BJ (cell line): Measurements from ENCODE around the gene ATP5F1D. TPM values are rescaled to one million over a fixed set of nuclear protein-coding genes. Genes with fewer than 3 reads are reported as not detected.

Source experiments
- CTCF ChIA-PET: fragments of 350-600 bp; formaldehyde crosslinking; extraction: SDS; loops from one replicate; lab custom pipeline; 2021; ENCODE audit warnings: antibody characterized with exemption, inconsistent platforms; lab: Yijun Ruan, JAX
- POLR2A ChIA-PET: fragments of 300-600 bp; sonication (Branson Sonifier 250); formaldehyde crosslinking; extraction: SDS; loops from one replicate; lab custom pipeline; 2021; ENCODE audit warnings: antibody characterized with exemption; lab: Charles Lee
- DNase-seq: peaks from one replicate; pipeline ENCODE4 v3.0.0-alpha.2; 2011; ENCODE audit warnings: low read depth
- H3K27me3 ChIP-seq: 2 replicates; pipeline ENCODE4 v1.6.0; 2011; ENCODE audit warnings: low read length; ENCODE audit not compliant: control insufficient read depth, insufficient read depth
- H3K36me3 ChIP-seq: 2 replicates; pipeline ENCODE4 v1.5.1; 2011; ENCODE audit warnings: low read length; ENCODE audit not compliant: control insufficient read depth, insufficient read depth
- H3K4me3 ChIP-seq: 2 replicates; pipeline ENCODE4 v1.5.1; 2011; ENCODE audit warnings: low read depth, mild to moderate bottlenecking, control low read depth, low read length
- CTCF ChIP-seq: IDR thresholded peaks from 2 replicates; pipeline ENCODE4 v1.5.1; 2011; ENCODE audit warnings: low read depth, mild to moderate bottlenecking, control low read depth, inconsistent platforms, low read length, moderate library complexity; ENCODE audit not compliant: insufficient read depth
- polyA plus RNA-seq: library from polyadenylated mRNA; depleted of rRNA; stranded (reverse); fragments of >200 nt; gene quantifications from 2 replicates; pipeline ENCODE4 v1.2.3, GENCODE V29; 2011; rRNA removed

Gene ATP5F1D
- polyA plus RNA-seq, 1 experiment = 65.1 TPM

GRCh38 chr19:1290703-1291651 is 49.4 kb downstream of the ATP5F1D start:
- CTCF ChIA-PET = interaction anchor here (1.3 kb wide), 2 partner anchors 11 to 47 kb away, joined by 6 read pairs; no protein-coding TSS in a partner anchor
- POLR2A ChIA-PET = no interaction called here
- DNase-seq = no peak
- no peak for TF ChIP-seq CTCF
- no peaks in the 10 kb centered on the region for H3K36me3 ChIP-seq
- no peak overlapping the region for H3K4me3 ChIP-seq
- H3K27me3 ChIP-seq = peaks cover 14% of the 10 kb centered on the region

- CTCF ChIA-PET = interaction anchor here (1.3 kb wide), 2 partner anchors 12 to 48 kb away, joined by 6 read pairs; no protein-coding TSS in a partner anchor
- DNase-seq = no peak
- POLR2A ChIA-PET = no interaction called here
- no peak for TF ChIP-seq CTCF
- peaks cover 10% of the 10 kb centered on the region for H3K27me3 ChIP-seq
- H3K36me3 ChIP-seq = no peaks in the 10 kb centered on the region
- H3K4me3 ChIP-seq = no peak overlapping the region
Observed at GRCh38 chr19:1291761-1292418, 50.3 kb downstream of the ATP5F1D start.

- DNase-seq = no peak
- CTCF ChIA-PET = no interaction called here
- Histone ChIP-seq H3K4me3 (no peak overlapping the region), H3K36me3 (no peaks in the 10 kb centered on the region), H3K27me3 (peaks cover 4% of the 10 kb centered on the region)
- TF ChIP-seq CTCF = no peak
- POLR2A ChIA-PET = no interaction called here
Observed at GRCh38 chr19:1292419-1293151, 51.0 kb downstream of the ATP5F1D start.

- no peak for DNase-seq
- TF ChIP-seq CTCF = no peak
- Histone ChIP-seq H3K36me3 (no peaks in the 10 kb centered on the region), H3K27me3 (no peaks in the 10 kb centered on the region; the same call in 1 of the 2 replicates), H3K4me3 (no peak overlapping the region)
- ChIA-PET CTCF (interaction anchor here (0.7 kb wide), 1 partner anchor 49 kb away, joined by 3 read pairs; no protein-coding TSS in a partner anchor), POLR2A (no interaction called here)
Observed at GRCh38 chr19:1293782-1294604, 52.4 kb downstream of the ATP5F1D start.

Other genes starting within 250 kb of the ATP5F1D start
- gene GRIN3B, start 241.3 kb upstream of the ATP5F1D start, polyA plus RNA-seq = 0.28 and 0.32 TPM in 2 replicates
- 69.2 and 111 TPM in 2 replicates for gene TMEM259, start 220.6 kb upstream of the ATP5F1D start, polyA plus RNA-seq
- not detected in 2 replicates for gene RNU6-2, start 220.2 kb upstream of the ATP5F1D start, polyA plus RNA-seq
- gene CNN2, start 215.1 kb upstream of the ATP5F1D start, polyA plus RNA-seq = 315 and 529 TPM in 2 replicates
- gene ABCA7, start 201.6 kb upstream of the ATP5F1D start, polyA plus RNA-seq = 1.3 and 1.9 TPM in 2 replicates
- gene ARHGAP45, start 174.6 kb upstream of the ATP5F1D start, polyA plus RNA-seq = 0.13 and 0.28 TPM in 2 replicates
- 174 and 292 TPM in 2 replicates for gene POLR2E, start 146.4 kb upstream of the ATP5F1D start, polyA plus RNA-seq
- gene GPX4, start 137.8 kb upstream of the ATP5F1D start, polyA plus RNA-seq = 463 and 626 TPM in 2 replicates
- gene SBNO2, start 67.5 kb upstream of the ATP5F1D start, polyA plus RNA-seq = 15.5 and 26.1 TPM in 2 replicates
- gene STK11, start 36.0 kb upstream of the ATP5F1D start, polyA plus RNA-seq = 26.3 and 33.6 TPM in 2 replicates
- gene CBARP, start 3.7 kb upstream of the ATP5F1D start, polyA plus RNA-seq = 0.97 and 1.6 TPM in 2 replicates
- 6.9 and 8.4 TPM in 2 replicates for gene MIDN, start 6.8 kb downstream of the ATP5F1D start, polyA plus RNA-seq
- 342 and 372 TPM in 2 replicates for gene CIRBP, start 27.6 kb downstream of the ATP5F1D start, polyA plus RNA-seq
- 24.6 and 37.5 TPM in 2 replicates for gene FAM174C, start 33.8 kb downstream of the ATP5F1D start, polyA plus RNA-seq
- not detected in 2 replicates for gene EFNA2, start 44.1 kb downstream of the ATP5F1D start, polyA plus RNA-seq
- gene NDUFS7, start 142.2 kb downstream of the ATP5F1D start, polyA plus RNA-seq = 35.5 and 59.6 TPM in 2 replicates
- gene GAMT, start 159.8 kb downstream of the ATP5F1D start, polyA plus RNA-seq = 26.9 and 43.7 TPM in 2 replicates
- 38.3 and 48.9 TPM in 2 replicates for gene DAZAP1, start 165.8 kb downstream of the ATP5F1D start, polyA plus RNA-seq
- gene RPS15, start 196.6 kb downstream of the ATP5F1D start, polyA plus RNA-seq = 854 and 1,597 TPM in 2 replicates
- 0.07 and 0.11 TPM in 2 replicates for gene APC2, start 208.4 kb downstream of the ATP5F1D start, polyA plus RNA-seq
- 23.9 and 32.6 TPM in 2 replicates for gene C19orf25, start 237.5 kb downstream of the ATP5F1D start, polyA plus RNA-seq
- 0.59 and 1.3 TPM in 2 replicates for gene PCSK4, start 248.6 kb downstream of the ATP5F1D start, polyA plus RNA-seq
- gene REEP6, start 249.4 kb downstream of the ATP5F1D start, polyA plus RNA-seq = 1.7 and 3.1 TPM in 2 replicates